Natural killer cell treated with Interleukin-12 subunit alpha and Interleukin-12 subunit beta and Interleukin-15 and Interleukin-18, amount 100 ng/mL, for 72 hours (primary cell): ENCODE data around the gene SDK1. TPM values are rescaled to one million over a fixed set of nuclear protein-coding genes. Genes with fewer than 3 reads are reported as not detected.
"Not testable (repeated sequence)": the region's sequence is repeated elsewhere in the genome, so short reads cannot be mapped to it uniquely, and the experiment has no call there.

Source experiments
- ATAC-seq, 2 donors: fragments of 150-1000 bp; cut with Tn5 transposase in 1 of 2; sonication (Bioruptor Pico), chemical (Tn5 transposase) in 1 of 2; 2 replicates each; pipeline ENCODE4 v1.10.0; 2021
- DNase-seq: peaks from one replicate; pipeline ENCODE4 v3.0.0; 2022; ENCODE audit warnings: low spot score
- H3K27ac Mint-ChIP-seq, 2 donors: 1 replicate in 1 of 2; 2 replicates in 1 of 2; pipeline ENCODE4 v1.8.0; 2022; ENCODE audit warnings: mixed read lengths in 2 of 2, mild to moderate bottlenecking in 1 of 2, moderate library complexity in 1 of 2
- H3K27me3 Mint-ChIP-seq, 2 donors: 1 replicate in 1 of 2; 2 replicates in 1 of 2; pipeline ENCODE4 v1.8.0; 2022; ENCODE audit warnings: mixed read lengths in 2 of 2
- H3K36me3 Mint-ChIP-seq: one replicate; pipeline ENCODE4 v1.8.0; 2022; ENCODE audit warnings: mixed read lengths
- H3K4me1 Mint-ChIP-seq, 2 donors: 1 replicate in 1 of 2; 2 replicates in 1 of 2; pipeline ENCODE4 v1.8.0; 2022; ENCODE audit warnings: low read depth in 2 of 2, mixed read lengths in 2 of 2, mild to moderate bottlenecking in 1 of 2
- H3K4me3 Mint-ChIP-seq: one replicate; pipeline ENCODE4 v1.8.0; 2022; ENCODE audit warnings: mixed read lengths
- H3K9me3 Mint-ChIP-seq: 2 replicates; pipeline ENCODE4 v1.8.0; 2022; ENCODE audit warnings: mixed read lengths
- total RNA-seq, 2 donors: library from RNA; stranded (reverse); gene quantifications; one replicate each; pipeline ENCODE4 v1.2.3, GENCODE V29; 2022

The SDK1 gene
- total RNA-seq, 2 donors from 2014 or later = 0.20 to 0.40 TPM

DNA sequence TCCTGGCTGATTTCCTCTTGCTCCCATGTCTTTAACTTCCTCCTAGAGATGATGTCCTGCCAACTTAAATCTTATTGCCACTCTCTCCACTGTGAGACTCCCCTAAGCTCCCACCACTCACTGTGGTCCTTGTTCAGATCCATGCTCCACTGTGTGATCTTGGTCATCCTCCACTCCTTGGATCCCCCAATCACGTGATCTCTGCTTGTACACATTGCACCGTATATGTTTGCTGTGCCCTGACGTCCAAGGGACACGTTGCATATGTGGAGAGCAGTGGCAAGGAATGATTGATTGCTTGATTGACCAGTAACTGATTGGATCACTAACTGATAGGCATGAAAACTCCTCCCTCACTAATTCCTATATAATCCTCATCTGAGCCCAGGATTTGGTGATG lies 395.1 kb downstream of the SDK1 start:
- Mint-ChIP-seq H3K27me3 (peaks cover 28 to 55% of the 10 kb centered on the region in 2 donors), H3K27ac (no peak overlapping the region), H3K9me3 (no peaks in the 10 kb centered on the region), H3K36me3 (no peaks in the 10 kb centered on the region), H3K4me1 (no peaks in the 10 kb centered on the region), H3K4me3 (no peak overlapping the region)
- ATAC-seq (no peak), DNase-seq (no peak)

DNA sequence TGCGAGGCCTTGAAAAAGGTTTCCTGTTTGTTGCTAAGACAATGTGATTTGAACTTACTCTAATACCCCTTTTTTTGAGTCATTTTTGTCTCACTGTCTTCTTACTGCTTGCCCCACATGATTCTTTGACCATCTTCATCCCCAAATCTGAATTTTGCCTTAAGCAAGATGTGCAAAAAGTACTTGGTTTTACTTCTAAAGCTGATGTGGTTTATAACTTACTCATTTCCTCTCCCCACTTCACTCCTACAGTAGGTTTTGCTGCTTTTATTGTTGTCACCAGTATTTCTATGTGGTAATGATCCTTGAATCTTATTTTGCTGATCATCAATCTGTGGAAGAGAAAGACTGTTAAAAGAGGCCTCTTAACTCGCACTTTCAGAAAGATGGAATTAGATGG lies 396.4 kb downstream of the SDK1 start:
- ATAC-seq (no peak), DNase-seq (no peak)
- Mint-ChIP-seq H3K27ac (no peak overlapping the region), H3K4me3 (no peak overlapping the region), H3K9me3 (no peaks in the 10 kb centered on the region), H3K4me1 (no peaks in the 10 kb centered on the region), H3K36me3 (no peaks in the 10 kb centered on the region), H3K27me3 (peaks cover 30 to 60% of the 10 kb centered on the region in 2 donors)

DNA sequence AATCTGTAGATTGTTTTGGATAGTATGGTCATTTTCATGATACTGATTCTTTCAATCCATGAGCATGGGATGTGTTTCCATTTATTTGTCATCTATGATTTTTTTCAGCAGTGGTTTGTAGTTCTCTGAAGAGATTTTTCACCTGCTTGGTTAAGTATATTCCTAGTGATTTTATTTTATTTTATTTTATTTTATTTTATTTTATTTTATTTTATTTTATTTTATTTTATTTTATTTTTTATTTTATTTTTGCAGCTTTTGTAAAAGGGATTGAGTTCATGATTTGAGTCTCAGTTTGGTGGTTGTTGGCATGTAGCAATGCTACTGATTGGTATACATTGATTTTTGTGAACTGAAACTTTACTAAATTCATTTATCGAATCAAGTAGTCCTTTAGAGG lies 404.2 kb downstream of the SDK1 start:
- H3K4me3 Mint-ChIP-seq = no peak overlapping the region
- no peaks in the 10 kb centered on the region for H3K36me3 Mint-ChIP-seq
- H3K27me3 Mint-ChIP-seq = peaks cover 35 to 36% of the 10 kb centered on the region in 2 donors
- DNase-seq (no peak), ATAC-seq (no peak)
- peaks cover 2% of the 10 kb centered on the region for H3K9me3 Mint-ChIP-seq
- no peaks in the 10 kb centered on the region for H3K4me1 Mint-ChIP-seq
- no peak overlapping the region for H3K27ac Mint-ChIP-seq

DNA sequence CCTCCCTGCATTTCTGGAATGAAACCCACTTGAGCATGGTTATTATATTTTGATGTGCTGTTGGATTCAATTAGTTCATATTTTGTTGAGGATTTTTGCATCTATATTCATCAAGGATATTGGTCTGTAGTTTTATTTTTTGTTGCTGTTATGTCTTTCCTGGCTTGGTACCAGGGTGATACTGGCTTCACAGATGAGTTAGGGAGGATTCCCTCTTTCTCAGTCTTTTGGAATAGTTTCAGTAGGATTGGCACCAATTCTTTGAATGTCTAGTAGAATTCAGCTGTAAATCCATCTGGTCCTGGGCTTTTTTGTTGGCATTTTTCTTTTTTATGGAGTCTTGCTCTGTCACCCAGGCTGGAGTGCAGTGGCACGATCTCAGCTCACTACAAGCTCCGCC lies 405.0 kb downstream of the SDK1 start:
- H3K4me1 Mint-ChIP-seq, ATAC-seq, H3K9me3 Mint-ChIP-seq: not testable (repeated sequence)

DNA sequence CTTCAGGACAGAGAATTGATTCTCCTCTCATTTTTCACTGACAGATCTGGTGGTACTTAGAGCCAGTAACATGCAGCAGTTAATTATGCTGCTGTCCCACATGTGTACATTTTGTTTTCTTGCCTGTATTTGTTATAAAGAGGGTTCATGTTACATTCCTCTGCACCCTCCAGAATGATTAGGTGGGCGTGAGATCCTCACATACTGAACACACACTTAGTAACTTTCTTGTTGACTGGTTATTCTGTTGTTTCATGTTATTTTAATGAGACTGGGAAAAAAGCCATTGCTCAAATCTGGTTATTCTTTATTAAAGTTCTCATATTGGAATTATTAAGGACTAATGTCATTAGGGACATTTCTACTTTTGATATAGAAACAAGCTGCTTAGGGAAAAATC lies 409.1 kb downstream of the SDK1 start:
- peaks cover 17 to 22% of the 10 kb centered on the region in 2 donors for H3K27me3 Mint-ChIP-seq
- H3K27ac Mint-ChIP-seq = no peak overlapping the region
- H3K4me1 Mint-ChIP-seq = no peaks in the 10 kb centered on the region
- no peaks in the 10 kb centered on the region for H3K36me3 Mint-ChIP-seq
- DNase-seq (no peak), ATAC-seq (no peak)
- H3K4me3 Mint-ChIP-seq = no peak overlapping the region
- H3K9me3 Mint-ChIP-seq = no peaks in the 10 kb centered on the region

More for the DNA sequence above, 405.0 kb downstream of the SDK1 start:
- H3K27me3 Mint-ChIP-seq = peaks cover 28% of the 10 kb centered on the region in 2 donors
- DNase-seq, H3K4me3 Mint-ChIP-seq, H3K36me3 Mint-ChIP-seq, H3K27ac Mint-ChIP-seq: not testable (repeated sequence)

DNA sequence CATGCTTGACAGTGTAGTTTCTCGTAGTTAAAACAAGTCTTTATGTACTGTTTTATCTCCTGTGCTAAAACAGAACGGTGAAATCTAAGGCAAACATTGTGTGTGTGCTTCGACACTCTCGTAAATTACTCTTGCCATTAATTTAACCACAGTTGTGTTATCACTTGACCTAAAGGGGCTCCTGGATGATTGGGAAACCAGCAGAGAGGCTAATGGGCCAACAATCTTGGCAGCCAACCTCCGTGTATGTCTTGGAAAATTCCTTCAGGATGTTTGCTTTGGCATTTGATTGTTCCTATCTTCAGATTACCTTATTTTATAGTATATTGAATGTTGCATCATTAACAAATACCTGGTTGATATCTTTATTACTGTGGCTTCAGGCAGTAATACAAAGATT lies 409.5 kb downstream of the SDK1 start:
- H3K4me3 Mint-ChIP-seq = no peak overlapping the region
- H3K9me3 Mint-ChIP-seq = no peaks in the 10 kb centered on the region
- H3K36me3 Mint-ChIP-seq = no peaks in the 10 kb centered on the region
- H3K4me1 Mint-ChIP-seq = no peaks in the 10 kb centered on the region
- H3K27me3 Mint-ChIP-seq = peaks cover 19 to 26% of the 10 kb centered on the region in 2 donors
- DNase-seq = no peak
- ATAC-seq = no peak
- H3K27ac Mint-ChIP-seq = no peak overlapping the region

DNA sequence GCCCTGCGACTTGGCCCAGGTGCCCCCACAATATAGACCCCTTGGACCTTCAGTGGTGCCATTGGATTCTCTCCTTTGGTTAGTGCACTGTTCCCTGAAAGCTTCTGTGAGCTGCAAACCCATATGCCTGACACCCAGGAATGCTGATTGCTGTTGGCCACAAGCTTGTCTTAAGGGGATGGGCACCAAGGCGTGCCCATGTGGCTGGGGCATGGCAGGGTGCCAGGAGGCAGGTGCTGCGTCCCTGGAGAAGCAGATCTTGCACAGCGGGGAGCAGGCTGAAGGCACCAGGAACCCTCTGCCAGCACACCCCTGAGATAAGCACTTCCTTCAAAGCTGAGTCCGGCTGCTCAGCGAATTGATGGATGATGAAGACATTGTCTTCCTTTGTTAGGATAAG lies 411.8 kb downstream of the SDK1 start:
- Mint-ChIP-seq H3K27ac (no peak overlapping the region), H3K4me3 (no peak overlapping the region), H3K27me3 (peaks cover 27 to 41% of the 10 kb centered on the region in 2 donors), H3K36me3 (no peaks in the 10 kb centered on the region), H3K4me1 (no peaks in the 10 kb centered on the region), H3K9me3 (no peaks in the 10 kb centered on the region)
- DNase-seq (no peak), ATAC-seq (no peak)

DNA sequence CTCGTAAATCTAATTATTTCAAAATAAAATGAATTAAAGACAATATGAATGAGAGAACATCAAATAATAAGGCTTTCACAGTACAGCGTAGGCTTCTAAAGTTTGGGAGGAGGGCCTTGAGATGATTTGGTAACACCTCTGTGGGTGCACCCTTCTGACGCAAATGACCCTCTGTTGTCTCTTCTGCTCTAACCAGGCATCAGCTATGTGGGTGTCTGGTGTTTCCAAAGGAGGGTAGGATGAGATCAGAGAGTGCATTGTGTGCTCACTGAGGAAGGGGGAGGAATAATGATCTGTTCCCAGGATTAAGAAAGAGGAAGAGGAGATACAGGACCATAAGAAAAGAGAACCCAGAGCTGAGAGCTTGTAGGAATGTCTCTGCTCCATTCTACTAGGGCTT lies 420.4 kb downstream of the SDK1 start:
- Mint-ChIP-seq H3K27ac (no peak overlapping the region), H3K27me3 (peaks cover 21 to 32% of the 10 kb centered on the region in 2 donors), H3K4me3 (no peak overlapping the region), H3K9me3 (no peaks in the 10 kb centered on the region), H3K4me1 (no peaks in the 10 kb centered on the region), H3K36me3 (no peaks in the 10 kb centered on the region)
- ATAC-seq (no peak), DNase-seq (no peak)

DNA sequence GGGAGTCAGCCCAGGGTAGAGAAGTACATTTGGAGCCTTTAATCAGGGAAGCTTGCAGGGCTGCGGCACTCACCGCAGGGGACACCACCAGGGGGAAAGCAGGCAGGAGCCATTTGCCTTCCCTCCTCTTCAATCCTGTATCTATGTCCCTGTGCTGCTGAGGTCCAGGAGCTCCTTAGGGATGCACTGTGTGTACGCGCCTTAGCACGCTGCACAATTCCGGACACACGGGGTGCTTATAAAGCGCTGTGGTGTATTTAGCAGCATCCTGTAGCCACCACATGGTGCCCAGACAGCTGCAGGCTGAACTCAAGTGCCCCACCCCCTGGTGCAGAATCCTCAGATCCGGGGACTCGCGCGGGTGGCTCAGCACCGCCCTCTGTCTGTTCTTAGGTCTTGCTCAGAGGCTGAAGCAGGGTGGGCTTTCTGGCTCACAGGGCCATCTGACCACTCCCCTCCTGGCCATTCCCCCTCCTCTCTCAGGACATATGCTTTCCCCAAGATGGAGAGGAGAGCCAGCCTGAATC lies 421.4 kb downstream of the SDK1 start:
- ATAC-seq (peak; percentile 17 to 36), DNase-seq (no peak)
- Mint-ChIP-seq H3K4me1 (no peaks in the 10 kb centered on the region), H3K9me3 (no peaks in the 10 kb centered on the region), H3K27me3 (peaks cover 17 to 29% of the 10 kb centered on the region in 2 donors), H3K27ac (no peak overlapping the region), H3K4me3 (no peak overlapping the region), H3K36me3 (no peaks in the 10 kb centered on the region)

DNA sequence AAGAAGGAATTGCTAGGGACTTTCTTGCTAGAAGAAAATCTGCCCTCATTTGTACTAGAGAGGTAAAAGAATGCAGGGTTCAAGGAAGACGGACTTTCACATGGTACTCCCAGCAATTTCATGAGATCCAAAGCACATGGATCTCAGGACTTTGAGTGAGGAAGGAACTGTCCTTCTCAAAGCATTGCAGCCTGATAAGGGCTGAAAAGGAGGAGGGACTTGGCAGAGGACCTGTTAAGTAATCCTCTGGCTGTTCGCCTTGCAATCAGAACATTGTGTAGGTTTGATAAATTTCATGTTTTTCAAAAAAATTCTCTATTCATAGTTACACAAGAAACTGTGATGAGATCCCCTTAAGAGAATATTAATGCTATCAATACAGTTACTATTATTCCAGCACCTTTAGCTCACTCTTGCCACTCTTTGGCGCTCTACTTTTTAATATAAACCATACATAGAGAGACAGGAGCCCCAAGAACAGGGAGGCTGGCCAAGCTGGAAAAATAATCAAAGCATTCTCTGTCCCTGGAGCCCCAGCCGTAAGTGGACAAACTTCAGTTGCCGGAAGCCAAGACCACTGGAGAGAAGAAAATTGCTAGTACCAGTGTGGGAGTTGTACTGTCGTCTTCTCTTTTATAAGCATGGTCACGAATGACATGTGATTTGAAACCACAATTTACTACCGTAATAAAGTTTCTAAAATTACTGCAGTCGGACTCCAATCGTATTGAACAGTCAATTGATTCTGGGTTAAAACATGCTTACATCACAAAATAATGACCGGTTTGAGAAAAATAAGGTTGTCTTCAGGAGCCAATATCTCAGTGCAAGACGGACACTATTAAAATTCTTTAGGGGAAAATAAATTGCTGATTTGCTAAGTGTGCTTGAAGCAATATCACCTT lies 424.4 kb downstream of the SDK1 start:
- Mint-ChIP-seq H3K36me3 (no peaks in the 10 kb centered on the region), H3K9me3 (no peaks in the 10 kb centered on the region), H3K27me3 (peaks cover 13 to 20% of the 10 kb centered on the region in 2 donors), H3K4me3 (no peak overlapping the region), H3K27ac (no peak overlapping the region), H3K4me1 (no peaks in the 10 kb centered on the region)
- ATAC-seq = no peak
- DNase-seq = no peak

DNA sequence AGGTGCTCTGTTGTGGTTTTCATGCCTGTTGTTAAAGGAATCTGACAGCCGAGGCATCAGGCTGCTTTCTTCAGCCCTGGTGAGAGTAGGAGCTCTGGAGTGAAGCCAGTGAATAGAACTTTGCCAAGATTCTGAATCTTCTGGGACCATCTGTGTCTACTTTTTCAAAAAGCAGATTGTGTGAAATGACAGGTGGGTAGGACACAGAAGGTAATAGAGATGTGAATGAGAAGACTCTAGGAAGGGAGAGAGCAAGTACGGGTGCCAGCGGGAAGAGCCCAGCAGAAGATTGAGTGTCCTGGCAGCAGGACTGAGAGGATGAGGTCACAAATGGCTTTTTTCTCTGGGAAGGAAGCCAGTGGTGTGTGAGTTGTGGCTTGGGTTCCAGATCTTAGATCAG lies 429.2 kb downstream of the SDK1 start:
- Mint-ChIP-seq H3K4me3 (no peak overlapping the region), H3K4me1 (no peaks in the 10 kb centered on the region), H3K27ac (no peak overlapping the region), H3K27me3 (peaks cover 9 to 13% of the 10 kb centered on the region in 2 donors), H3K9me3 (no peaks in the 10 kb centered on the region), H3K36me3 (no peaks in the 10 kb centered on the region)
- ATAC-seq (no peak), DNase-seq (no peak)

DNA sequence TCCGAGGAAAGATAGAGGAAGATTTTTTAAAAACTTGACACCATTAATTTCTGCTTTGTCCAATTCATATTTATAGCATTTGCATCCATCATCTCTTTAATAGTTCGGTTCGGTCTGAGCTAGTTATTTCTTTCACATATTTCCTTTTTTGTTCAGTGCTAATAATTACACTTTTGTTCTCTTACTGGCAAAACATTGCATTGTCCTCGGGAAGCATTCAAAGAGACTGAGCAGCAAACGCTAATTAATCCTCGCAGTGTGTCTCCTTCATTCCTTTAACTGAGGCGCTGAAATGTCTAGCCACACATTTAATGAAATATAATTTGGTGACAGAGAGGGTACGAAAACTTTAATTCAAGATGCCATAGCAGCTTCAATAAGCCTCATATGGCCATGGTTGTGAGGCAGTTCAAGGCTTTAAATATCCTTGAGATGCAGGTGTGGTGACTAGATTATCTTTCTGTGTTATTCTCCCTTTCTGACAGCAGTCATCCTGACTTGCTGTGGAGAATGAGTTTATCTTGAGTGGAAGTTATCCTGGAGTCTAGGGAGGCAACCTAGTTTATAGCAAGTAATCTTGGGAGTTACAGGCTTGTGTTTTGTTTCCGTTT lies 431.4 kb downstream of the SDK1 start:
- no peaks in the 10 kb centered on the region for H3K4me1 Mint-ChIP-seq
- no peaks in the 10 kb centered on the region for H3K36me3 Mint-ChIP-seq
- H3K4me3 Mint-ChIP-seq = no peak overlapping the region
- peaks cover 0 to 6% of the 10 kb centered on the region in 2 donors for H3K27me3 Mint-ChIP-seq
- no peaks in the 10 kb centered on the region for H3K9me3 Mint-ChIP-seq
- ATAC-seq = no peak
- no peak for DNase-seq
- no peak overlapping the region for H3K27ac Mint-ChIP-seq

DNA sequence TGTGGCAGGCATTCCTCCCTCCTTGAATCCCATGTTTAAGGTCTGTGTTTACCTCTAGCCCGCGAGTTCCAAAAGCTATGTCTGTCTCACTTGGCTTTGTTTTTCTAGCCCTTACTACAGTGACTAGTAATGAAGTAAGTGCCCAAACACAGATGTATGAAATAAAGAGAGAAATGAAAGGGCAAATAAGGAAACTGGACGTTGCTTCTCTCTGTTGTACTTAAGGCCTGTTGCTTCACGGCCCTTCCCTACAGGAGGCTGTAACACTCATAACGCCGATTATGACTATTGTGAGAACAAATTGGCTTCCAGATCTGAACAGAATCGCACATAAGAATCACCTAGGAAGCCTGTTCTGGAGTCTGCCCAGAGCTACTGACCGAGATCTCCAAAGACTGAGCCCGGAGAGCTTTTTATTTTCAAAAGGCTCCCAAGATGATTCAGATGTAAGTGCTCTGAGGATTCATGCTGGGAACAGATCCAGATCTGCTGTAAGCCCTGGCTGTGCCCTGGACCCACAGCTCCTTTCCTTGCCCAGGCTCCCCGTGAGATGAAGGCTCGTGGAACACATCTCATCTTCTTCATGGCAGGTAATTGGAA lies 432.6 kb downstream of the SDK1 start:
- Mint-ChIP-seq H3K4me3 (no peak overlapping the region), H3K27ac (no peak overlapping the region)
- no peak for ATAC-seq

DNA sequence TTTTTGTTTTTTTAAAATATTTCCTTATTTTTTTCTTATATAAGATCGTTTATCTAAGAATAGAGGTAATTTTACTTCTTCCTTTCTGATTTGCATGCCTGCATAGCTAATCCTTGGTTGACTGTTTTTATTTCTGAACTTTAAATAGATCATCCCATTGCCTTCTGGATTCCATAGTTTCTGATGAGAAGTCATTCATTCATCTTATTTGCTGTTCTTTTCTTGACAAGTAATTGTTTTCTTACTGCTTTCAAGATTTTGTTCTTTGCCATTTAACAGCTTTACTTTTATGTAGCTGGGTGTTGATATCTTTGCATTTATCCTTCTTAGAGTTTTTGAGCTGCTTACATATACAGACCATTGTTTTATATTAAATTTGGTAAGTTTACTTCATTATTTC lies 437.9 kb downstream of the SDK1 start:
- DNase-seq (no peak), ATAC-seq (no peak)
- Mint-ChIP-seq H3K27me3 (peaks cover 9 to 27% of the 10 kb centered on the region in 2 donors), H3K27ac (no peak overlapping the region), H3K9me3 (peaks cover 7% of the 10 kb centered on the region), H3K4me1 (no peaks in the 10 kb centered on the region), H3K36me3 (peaks cover 9% of the 10 kb centered on the region), H3K4me3 (no peak overlapping the region)

More for the DNA sequence above, 432.6 kb downstream of the SDK1 start:
- peaks cover 6 to 7% of the 10 kb centered on the region in 2 donors for H3K27me3 Mint-ChIP-seq
- H3K36me3 Mint-ChIP-seq = no peaks in the 10 kb centered on the region
- no peak for DNase-seq
- no peaks in the 10 kb centered on the region for H3K4me1 Mint-ChIP-seq
- H3K9me3 Mint-ChIP-seq = peaks cover 5% of the 10 kb centered on the region
